GM10248 (cell line): ENCODE data around the gene KRTAP21-3.

Experiments used
- CTCF ChIA-PET: fragments of 300-600 bp; sonication (Branson Sonifier 250); formaldehyde crosslinking; extraction: SDS; loops from one replicate; lab custom pipeline; 2021; ENCODE audit warnings: antibody characterized with exemption; lab: Yijun Ruan, JAX
- POLR2A ChIA-PET: fragments of 350-650 bp; sonication (Branson Sonifier 250); formaldehyde crosslinking; extraction: SDS; loops from one replicate; lab custom pipeline; 2020; ENCODE audit warnings: antibody characterized with exemption; lab: Yijun Ruan, JAX
- DNase-seq: peaks from one replicate; pipeline ENCODE4 v3.0.0; 2012; ENCODE audit errors: extremely low spot score
- CTCF ChIP-seq: IDR thresholded peaks from 2 replicates; pipeline ENCODE4 v1.5.1; 2012; ENCODE audit warnings: mild to moderate bottlenecking, low read depth; ENCODE audit errors: extremely low read depth, missing control alignments, control extremely low read depth

Gene KRTAP21-3

GRCh38 chr21:30672985-30673650, 45.5 kb downstream of the KRTAP21-3 start:
- POLR2A ChIA-PET, result no interaction called here
- TF ChIP-seq CTCF, result no peak
- CTCF ChIA-PET, result interaction anchor here (0.8 kb wide), 1 partner anchor 34 kb away, joined by 3 read pairs; no protein-coding TSS in a partner anchor
- no peak for DNase-seq

- TF ChIP-seq CTCF, result no peak
- CTCF ChIA-PET, result no interaction called here
- POLR2A ChIA-PET, result no interaction called here
- no peak for DNase-seq
Measured at GRCh38 chr21:30668776-30669175, 49.8 kb downstream of the KRTAP21-3 start.
